K562 (cell line): ENCODE measurements around the gene LLGL1. TPM values are rescaled to one million over a fixed set of nuclear protein-coding genes. Genes with fewer than 3 reads are reported as not detected.
A peak's percentile ranks its signal among the peaks of the same experiment; 100 is the strongest.

Experiments
- CBFB ChIP-seq: sonication (generic); formaldehyde crosslinking; IDR thresholded peaks from 2 replicates; pipeline ENCODE4 v1.4.0; 2020; ENCODE audit warnings: mild to moderate bottlenecking, missing genetic modification reagents
- ELF2 ChIP-seq: fragments of 250-450 bp; sonication (Bioruptor Pico); IDR thresholded peaks from 2 replicates; pipeline ENCODE4 v1.5.0; 2021; ENCODE audit warnings: mild to moderate bottlenecking
- KLF10 ChIP-seq: fragments of 250-450 bp; sonication (Bioruptor Pico); IDR thresholded peaks from 2 replicates; pipeline ENCODE4 v1.6.1; 2021; ENCODE audit warnings: matching md5 sums
- MEF2A ChIP-seq: IDR thresholded peaks from 2 replicates; pipeline ENCODE4 v1.6.1; 2011; ENCODE audit warnings: low read depth, mild to moderate bottlenecking, low read length, moderate library complexity; ENCODE audit not compliant: control insufficient read depth
- MTA3 ChIP-seq: fragments of 450-650 bp; formaldehyde crosslinking; IDR thresholded peaks from 2 replicates; pipeline ENCODE4 v1.6.1; 2017; ENCODE audit warnings: mild to moderate bottlenecking, borderline replicate concordance
- MXD1 ChIP-seq: fragments of 250-450 bp; sonication (Bioruptor Pico); IDR thresholded peaks from 2 replicates; pipeline ENCODE4 v1.8.0; 2021; ENCODE audit warnings: borderline replicate concordance, mild to moderate bottlenecking, moderate library complexity; ENCODE audit not compliant: poor library complexity, severe bottlenecking
- NELFE ChIP-seq: IDR thresholded peaks from 2 replicates; pipeline ENCODE4 v1.6.1; 2011; ENCODE audit warnings: mild to moderate bottlenecking; ENCODE audit not compliant: insufficient read depth, insufficient read length
- NFIC ChIP-seq: fragments of 450-650 bp; IDR thresholded peaks from 2 replicates; pipeline ENCODE4 v1.6.1; 2017; ENCODE audit warnings: mild to moderate bottlenecking, inconsistent platforms
- NFYB ChIP-seq: IDR thresholded peaks from 2 replicates; pipeline ENCODE4 v1.6.1; 2011; ENCODE audit warnings: mild to moderate bottlenecking, moderate library complexity; ENCODE audit not compliant: insufficient read length; ENCODE audit errors: extremely low read depth
- POLR3A ChIP-seq: IDR thresholded peaks from 2 replicates; pipeline ENCODE4 v1.6.1; 2011; ENCODE audit warnings: borderline replicate concordance, mild to moderate bottlenecking, moderate library complexity; ENCODE audit not compliant: insufficient read length, insufficient read depth; ENCODE audit errors: extremely low read depth
- PRPF4 ChIP-seq: fragments of 200-400 bp; formaldehyde crosslinking; IDR thresholded peaks from one replicate; pipeline ENCODE4 v1.6.1; 2017; ENCODE audit warnings: low read length, low read depth, mild to moderate bottlenecking; ENCODE audit not compliant: insufficient read depth, poor library complexity, severe bottlenecking
- RFX7 ChIP-seq: fragments of 250-450 bp; sonication (Bioruptor Pico); IDR thresholded peaks from 2 replicates; pipeline ENCODE4 v1.5.1; 2021; ENCODE audit warnings: mild to moderate bottlenecking
- SPI1 ChIP-seq: IDR thresholded peaks from 2 replicates; pipeline ENCODE4 v1.6.1; 2011; ENCODE audit warnings: low read depth, low read length, control low read depth, borderline replicate concordance
- STAT5B ChIP-seq: fragments of 250-450 bp; sonication (Bioruptor Pico); IDR thresholded peaks from 2 replicates; pipeline ENCODE4 v1.8.0; 2021; ENCODE audit warnings: mild to moderate bottlenecking, inconsistent platforms
- ZBTB11 ChIP-seq, 3 experiments: fragments of 200-800 bp in 1 of 3; fragments of 250-450 bp in 1 of 3; fragments of 450-650 bp in 1 of 3; sonication (Bioruptor Pico) in 1 of 3; sonication (Bioruptor generic) in 1 of 3; formaldehyde crosslinking in 1 of 3; IDR thresholded peaks; 2 replicates each; pipeline versions ENCODE4 v1.6.1 to v1.8.0; 2016 to 2022; ENCODE audit warnings: mild to moderate bottlenecking in 2 of 3, missing genetic modification characterization in 2 of 3, missing compliant biosample characterization in 1 of 3, moderate library complexity in 1 of 3
- ZFPM2 ChIP-seq: fragments of 250-450 bp; sonication (Bioruptor Pico); IDR thresholded peaks from 2 replicates; pipeline ENCODE4 v1.5.1; 2022; ENCODE audit warnings: mild to moderate bottlenecking
- ZNF57 ChIP-seq: fragments of 450-650 bp; formaldehyde crosslinking; IDR thresholded peaks from 2 replicates; pipeline ENCODE4 v1.4.0; 2020; ENCODE audit warnings: mild to moderate bottlenecking, moderate library complexity
- ZNF785 ChIP-seq: fragments of 250-450 bp; sonication (Bioruptor Pico); IDR thresholded peaks from 2 replicates; pipeline ENCODE4 v1.4.0; 2020; ENCODE audit warnings: mild to moderate bottlenecking
- polyA plus RNA-seq, 8 experiments: library from polyadenylated mRNA; depleted of rRNA in 4 of 8; stranded (reverse) in 5 of 8; unstranded in 3 of 8; fragments of >200 nt; fragmentation: Nextera tagmentation in 2 of 8; fragmentation: Illumina TruSeq in 1 of 8; extraction: Ambion mirVana in 2 of 8; extraction: Trizol in 1 of 8; gene quantifications; 2 replicates each; pipeline versions ENCODE4 v1.2.1 to v1.2.3, GENCODE V29; 2011 to 2014; ENCODE audit warnings: inconsistent platforms in 1 of 8, missing spikeins in 1 of 8
- total RNA-seq, 7 experiments: library from RNA; depleted of rRNA in 6 of 7; stranded (reverse); fragments of >200 nt in 6 of 7; fragmentation: Illumina TruSeq in 2 of 7; extraction: Trizol in 2 of 7; gene quantifications; 2 replicates each; pipeline versions ENCODE4 v1.2.1 to v1.2.3, GENCODE V29; 2011 to 2021; ENCODE audit warnings: low replicate concordance in 1 of 7
- TF ChIP-seq, protein P1 (sequence below): sonication (generic); formaldehyde crosslinking; IDR thresholded peaks from 2 replicates; pipeline ENCODE4 v1.4.0; 2020; ENCODE audit warnings: mild to moderate bottlenecking, missing genetic modification reagents
- TF ChIP-seq, protein P2 (sequence below): fragments of 250-450 bp; sonication (Bioruptor Pico); IDR thresholded peaks from 2 replicates; pipeline ENCODE4 v1.5.1; 2021; ENCODE audit warnings: mild to moderate bottlenecking

Gene LLGL1
- total and polyA plus RNA-seq, 9 of the 15 experiments (the other 6 are each of a cell fraction or from before 2014, with no cell fraction given): 0.11 to 12.9 (median 5.3) TPM; not detected in 1

- TF ChIP-seq, protein P1, sequence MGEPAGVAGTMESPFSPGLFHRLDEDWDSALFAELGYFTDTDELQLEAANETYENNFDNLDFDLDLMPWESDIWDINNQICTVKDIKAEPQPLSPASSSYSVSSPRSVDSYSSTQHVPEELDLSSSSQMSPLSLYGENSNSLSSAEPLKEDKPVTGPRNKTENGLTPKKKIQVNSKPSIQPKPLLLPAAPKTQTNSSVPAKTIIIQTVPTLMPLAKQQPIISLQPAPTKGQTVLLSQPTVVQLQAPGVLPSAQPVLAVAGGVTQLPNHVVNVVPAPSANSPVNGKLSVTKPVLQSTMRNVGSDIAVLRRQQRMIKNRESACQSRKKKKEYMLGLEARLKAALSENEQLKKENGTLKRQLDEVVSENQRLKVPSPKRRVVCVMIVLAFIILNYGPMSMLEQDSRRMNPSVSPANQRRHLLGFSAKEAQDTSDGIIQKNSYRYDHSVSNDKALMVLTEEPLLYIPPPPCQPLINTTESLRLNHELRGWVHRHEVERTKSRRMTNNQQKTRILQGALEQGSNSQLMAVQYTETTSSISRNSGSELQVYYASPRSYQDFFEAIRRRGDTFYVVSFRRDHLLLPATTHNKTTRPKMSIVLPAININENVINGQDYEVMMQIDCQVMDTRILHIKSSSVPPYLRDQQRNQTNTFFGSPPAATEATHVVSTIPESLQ (CRISPR knock-in tag): no peak
- TF ChIP-seq SPI1: no peak
- no peak for TF ChIP-seq ZNF57 (CRISPR knock-in tag)
- peak in 1 of 3 experiments; percentile 51; a peak in 1 of 6 replicates for TF ChIP-seq ZBTB11 (CRISPR knock-in tag; IDR thresholded peaks at IDR 0.05)
- TF ChIP-seq, protein P2, sequence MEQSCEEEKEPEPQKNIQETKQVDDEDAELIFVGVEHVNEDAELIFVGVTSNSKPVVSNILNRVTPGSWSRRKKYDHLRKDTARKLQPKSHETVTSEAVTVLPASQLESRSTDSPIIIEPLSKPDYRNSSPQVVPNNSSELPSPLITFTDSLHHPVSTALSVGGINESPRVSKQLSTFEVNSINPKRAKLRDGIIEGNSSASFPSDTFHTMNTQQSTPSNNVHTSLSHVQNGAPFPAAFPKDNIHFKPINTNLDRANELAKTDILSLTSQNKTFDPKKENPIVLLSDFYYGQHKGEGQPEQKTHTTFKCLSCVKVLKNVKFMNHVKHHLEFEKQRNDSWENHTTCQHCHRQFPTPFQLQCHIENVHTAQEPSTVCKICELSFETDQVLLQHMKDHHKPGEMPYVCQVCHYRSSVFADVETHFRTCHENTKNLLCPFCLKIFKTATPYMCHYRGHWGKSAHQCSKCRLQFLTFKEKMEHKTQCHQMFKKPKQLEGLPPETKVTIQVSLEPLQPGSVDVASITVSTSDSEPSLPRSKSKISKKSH (CRISPR knock-in tag): no peak
- no peak for TF ChIP-seq PRPF4
- no peak for TF ChIP-seq POLR3A
- no peak for TF ChIP-seq NELFE
- peak; percentile 78 for TF ChIP-seq NFYB
- TF ChIP-seq MTA3: 0 out of 2 replicates have a peak, but pooled peaks have one; percentile 50
- TF ChIP-seq KLF10 (CRISPR knock-in tag): no peak
- TF ChIP-seq ELF2 (CRISPR knock-in tag): no peak
- no peak for TF ChIP-seq MXD1 (CRISPR knock-in tag)
- TF ChIP-seq CBFB (CRISPR knock-in tag): no peak
- no peak for TF ChIP-seq RFX7 (CRISPR knock-in tag)
- no peak for TF ChIP-seq STAT5B (CRISPR knock-in tag)
- TF ChIP-seq MEF2A: no peak
- TF ChIP-seq NFIC: no peak
- TF ChIP-seq ZFPM2 (CRISPR knock-in tag): no peak
- TF ChIP-seq ZNF785 (CRISPR knock-in tag): no peak
Observed at GRCh38 chr17:18260332-18261145, 35.1 kb downstream of the LLGL1 start, which contains the start of gene MIEF2 (continued).
